HG03442 (cell line): ENCODE measurements around the gene GHRH.

ENCODE experiments used
- ATAC-seq: cut with Tn5 transposase; IDR thresholded peaks from one replicate; pipeline ENCODE4 v1.9.1; 2021; ENCODE audit warnings: mild to moderate bottlenecking, moderate library complexity; ENCODE audit not compliant: unreplicated experiment

GHRH gene

DNA sequence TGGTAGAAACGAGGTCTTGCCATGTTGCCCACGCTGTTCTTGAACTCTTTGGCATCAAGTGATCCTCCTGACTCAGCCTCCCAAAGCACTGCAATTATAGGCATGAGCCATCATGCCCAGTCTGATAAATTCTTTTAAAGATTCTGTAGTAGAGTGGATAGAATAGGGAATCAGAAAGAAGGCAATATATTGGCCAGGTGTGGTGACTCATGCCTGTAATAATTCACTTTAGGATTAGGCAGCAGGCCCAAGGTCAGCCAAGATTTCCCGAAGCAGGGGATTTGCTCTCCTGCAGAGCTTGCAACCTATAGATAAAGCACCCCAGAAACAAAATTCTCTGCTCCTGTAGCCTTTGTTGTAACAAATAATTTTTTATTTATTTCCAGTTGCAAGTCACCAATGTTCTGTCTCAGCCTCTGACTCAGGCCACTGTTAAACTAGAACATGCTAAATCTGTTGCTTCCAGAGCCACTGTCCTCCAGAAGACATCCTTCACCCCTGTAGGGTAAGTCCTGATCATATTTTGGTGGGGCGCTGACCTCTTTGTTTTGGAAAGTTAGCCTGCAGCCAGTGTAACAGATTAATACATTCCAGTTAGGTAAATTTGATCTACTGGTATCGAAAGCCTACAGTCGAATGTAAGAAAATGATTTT lies 51.8 kb downstream of the GHRH start:
- ATAC-seq = no peak

DNA sequence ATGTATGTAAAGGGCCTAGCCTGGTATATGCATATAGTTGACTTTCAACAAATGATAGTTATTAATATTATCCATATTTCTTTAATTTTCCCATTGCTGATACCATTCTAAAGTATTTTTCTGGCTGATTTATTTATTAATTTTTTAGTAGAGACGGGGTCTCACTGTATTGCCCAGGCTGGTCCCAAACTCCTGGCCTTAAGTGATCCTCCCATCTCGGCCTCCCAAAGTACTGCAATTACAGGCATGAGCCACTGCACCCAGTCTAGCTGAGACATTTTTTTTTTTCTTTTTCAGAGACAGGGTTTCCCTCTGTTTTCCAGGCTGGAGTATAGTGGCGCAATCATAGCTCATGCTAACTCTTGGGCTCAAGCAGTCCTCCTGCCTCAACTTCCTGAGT lies 52.4 kb downstream of the GHRH start:
- no peak for ATAC-seq

DNA sequence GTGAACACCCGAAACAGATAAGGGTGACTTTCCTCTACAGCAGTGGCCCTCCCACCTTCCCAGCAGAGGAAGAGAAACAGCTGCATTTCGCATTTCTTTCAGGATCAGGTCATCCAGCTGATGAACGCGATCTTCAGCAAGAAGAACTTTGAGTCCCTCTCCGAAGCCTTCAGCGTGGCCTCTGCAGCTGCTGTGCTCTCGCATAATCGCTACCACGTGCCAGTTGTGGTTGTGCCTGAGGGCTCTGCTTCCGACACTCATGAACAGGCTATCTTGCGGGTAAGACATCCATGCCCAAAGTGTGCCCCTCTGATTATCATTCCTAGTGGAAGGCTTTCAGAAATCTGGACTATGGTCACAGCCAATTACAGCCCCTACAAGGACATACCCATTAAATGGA lies 54.4 kb downstream of the GHRH start:
- no peak for ATAC-seq

GRCh38 chr20:37205794-37206193 lies 55.8 kb downstream of the GHRH start:
- no peak for ATAC-seq

GRCh38 chr20:37205130-37205529 lies 56.5 kb downstream of the GHRH start:
- ATAC-seq = no peak

DNA sequence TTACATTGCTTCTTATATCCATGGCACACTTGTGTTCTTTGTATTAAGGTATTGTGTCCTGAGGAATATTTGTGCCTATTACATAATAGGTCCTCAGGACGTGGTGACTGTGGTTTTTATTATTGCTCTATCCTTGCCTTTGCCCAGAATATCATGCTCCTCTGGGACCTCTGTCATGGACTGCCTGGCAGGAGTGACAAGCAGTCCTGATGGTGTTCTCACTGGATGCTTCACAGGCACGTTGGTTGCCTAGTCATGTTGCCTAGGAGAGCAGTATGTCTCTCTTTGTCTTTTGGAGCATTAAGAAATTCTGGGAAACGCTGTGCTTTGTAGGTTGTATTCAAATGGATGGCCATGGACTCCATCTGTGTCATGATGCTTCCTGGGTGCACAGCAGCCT lies 57.6 kb downstream of the GHRH start:
- ATAC-seq = no peak

DNA sequence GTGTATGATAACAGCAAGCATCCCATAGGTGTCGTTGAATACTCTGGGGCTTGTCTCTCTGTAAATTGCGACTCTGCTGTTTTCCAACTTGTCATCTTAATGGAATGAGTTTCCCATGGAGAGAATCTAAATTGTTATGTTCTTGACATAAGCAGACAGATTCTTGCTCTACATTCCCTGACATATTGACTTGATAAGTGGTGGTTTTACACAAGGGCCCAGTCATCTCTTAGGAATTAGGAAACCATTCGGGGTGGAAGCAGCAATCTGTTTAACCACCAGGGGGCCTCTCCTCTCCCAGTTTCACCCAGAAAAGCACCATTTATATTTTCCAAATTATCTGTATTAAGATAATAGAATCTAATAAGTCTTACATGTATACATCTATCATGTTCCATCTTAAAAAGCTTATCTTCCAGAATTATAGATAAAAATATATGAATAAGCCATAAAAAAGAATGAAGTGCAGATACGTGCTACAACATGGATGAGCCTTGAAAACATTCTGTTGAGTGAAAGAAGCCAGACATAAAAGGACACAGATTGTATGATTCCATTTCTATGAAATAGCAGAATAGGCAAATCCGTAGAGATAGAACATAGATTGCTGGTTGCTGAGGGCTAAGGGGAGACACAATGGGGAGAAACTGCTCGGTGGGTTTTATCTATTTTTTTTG lies 59.2 kb downstream of the GHRH start:
- no peak for ATAC-seq

DNA sequence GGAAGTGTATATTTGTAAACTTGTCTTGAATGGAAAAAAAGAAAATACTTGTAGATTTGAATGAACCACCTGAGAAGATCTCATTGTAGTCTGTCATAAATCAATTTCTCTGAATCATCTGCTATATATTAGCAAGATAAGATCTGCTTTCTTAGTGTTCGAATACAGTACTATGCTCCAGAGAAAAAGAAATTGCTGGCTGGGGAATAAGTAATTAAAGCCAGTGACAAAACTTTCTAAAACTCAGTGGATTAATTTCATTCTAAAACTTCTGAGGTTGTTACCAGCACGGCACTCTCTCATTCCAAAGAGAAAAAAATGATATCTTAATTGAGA lies 59.8 kb downstream of the GHRH start:
- ATAC-seq = no peak
